Measurements from ENCODE around the gene ZNF432. TPM values are rescaled to one million over a fixed set of nuclear protein-coding genes. Genes with fewer than 3 reads are reported as not detected.

ZNF432 gene
- total RNA-seq: 10.9 and 11.1 TPM in 2 replicates

DNA sequence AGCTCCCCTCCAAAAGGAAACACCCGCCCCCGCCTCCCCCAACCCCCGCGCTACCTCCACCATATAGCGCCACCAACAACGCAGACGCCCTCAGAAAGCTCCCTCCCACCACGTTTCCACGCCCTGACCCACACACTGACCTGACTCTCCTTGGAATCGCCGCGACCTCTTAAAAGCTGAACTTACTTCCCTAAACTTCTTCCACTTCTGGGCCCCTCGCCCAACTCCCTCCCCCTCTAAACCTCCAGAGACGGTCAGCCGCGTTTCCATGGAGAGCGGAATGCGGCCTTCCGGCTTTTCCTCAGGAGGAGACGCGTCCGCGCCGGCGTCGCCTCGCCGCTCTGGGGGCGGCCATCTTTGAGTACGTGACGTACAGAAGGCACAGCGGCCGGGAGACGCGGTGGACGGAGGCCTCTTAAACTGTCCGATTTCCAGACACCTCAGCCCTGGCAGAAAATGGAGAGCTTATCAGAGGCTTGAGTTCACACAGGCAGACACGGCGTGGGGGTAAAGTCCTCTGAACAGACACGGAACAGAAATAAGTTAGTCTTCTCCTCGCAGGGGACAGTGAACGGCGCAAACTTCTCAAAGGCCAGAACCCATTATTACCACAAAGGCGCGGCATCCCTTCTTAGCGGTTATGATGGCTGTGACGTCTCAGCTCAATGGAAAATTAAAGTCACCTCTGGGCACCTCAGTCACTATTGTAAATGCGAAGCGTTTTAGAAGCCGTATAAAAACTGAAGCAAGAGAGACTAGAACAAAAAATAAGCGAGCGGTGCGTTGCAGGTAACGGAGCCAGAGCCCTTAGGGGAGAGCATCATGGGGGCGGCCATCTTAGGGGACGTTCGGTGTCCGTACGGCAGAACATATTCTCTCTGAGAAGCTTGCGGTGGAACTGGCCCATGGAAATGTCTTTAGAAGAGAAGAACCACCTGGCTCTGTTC, at the start of gene ZNF432:
Gene ZNF432 (minus strand): TSS at position 284 of the 947 bp plus-strand sequence. CDS start 1,970 bp downstream, outside the sequence.

GRCh38 chr19:52095172-52096014, 46.8 kb upstream of the ZNF432 start, which contains the start of gene ZNF841:
Gene ZNF841 (minus strand): TSS chr19:52095765. CDS start chr19:52084801, 10,964 bp downstream.

DNA sequence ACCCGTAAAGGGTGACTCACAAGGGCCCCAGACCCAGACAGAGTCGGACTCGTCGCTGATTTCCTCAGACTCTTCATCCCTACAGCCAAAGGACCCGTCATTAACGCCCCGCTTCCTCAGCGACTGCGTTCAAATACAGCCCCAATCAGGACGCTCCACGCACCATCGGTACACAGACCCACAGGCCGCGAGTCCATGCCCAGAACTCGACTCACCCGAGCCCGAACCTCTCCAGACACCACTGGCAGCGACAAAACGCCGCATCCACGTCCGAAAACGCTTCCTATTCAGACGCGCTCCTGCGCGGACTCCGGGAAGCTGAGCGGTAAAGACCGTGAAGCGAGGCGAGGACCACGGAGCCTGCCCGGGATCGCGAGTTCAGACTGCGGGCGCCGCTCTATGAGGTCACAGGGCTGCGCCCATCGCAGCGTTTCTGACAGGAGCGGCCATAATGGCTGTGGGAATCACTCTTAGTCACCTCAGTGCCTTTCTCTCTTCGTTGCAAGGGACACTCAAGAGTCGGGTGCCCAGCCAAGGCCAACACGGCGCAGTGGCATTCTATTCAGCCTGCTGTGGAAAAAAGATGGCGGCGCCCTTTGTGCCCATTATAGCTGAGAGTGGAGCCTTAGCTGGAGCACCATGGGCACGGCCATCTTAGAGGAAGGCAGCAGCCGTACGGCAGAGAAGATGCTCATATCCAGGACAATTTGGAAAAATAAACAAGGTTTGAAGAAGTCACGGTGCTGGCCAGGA, 20.4 kb downstream of the ZNF432 start, which contains the start of gene ZNF614:
Gene ZNF614 (minus strand): TSS at position 353 of the 753 bp plus-strand sequence. CDS start 2,634 bp downstream, outside the sequence.

GRCh38 chr19:52007806-52008557, 40.7 kb downstream of the ZNF432 start, which contains the start of gene ZNF615:
Gene ZNF615 (minus strand): TSS chr19:52008211. CDS start chr19:52003711, 4,500 bp downstream.

GRCh38 chr19:51986309-51987291, 62.0 kb downstream of the ZNF432 start, which contains the start of gene ZNF350:
Gene ZNF350 (minus strand): TSS chr19:51986840. CDS start chr19:51974360, 12,480 bp downstream.

Other genes starting within 250 kb of the ZNF432 start
- 5.2 and 6.8 TPM in 2 replicates for gene ZNF577, start 160.9 kb downstream of the ZNF432 start, total RNA-seq
- 7.2 and 7.8 TPM in 2 replicates for gene ZNF649, start 143.8 kb downstream of the ZNF432 start, total RNA-seq
- 7.1 and 11.1 TPM in 2 replicates for gene ZNF613, start 121.4 kb downstream of the ZNF432 start, total RNA-seq
- 14.1 and 14.5 TPM in 2 replicates for gene ZNF350, start 62.0 kb downstream of the ZNF432 start, total RNA-seq
- 11.8 and 12.1 TPM in 2 replicates for gene ZNF615, start 40.6 kb downstream of the ZNF432 start, total RNA-seq
- gene ZNF614, start 20.5 kb downstream of the ZNF432 start, total RNA-seq: 13.4 and 16.6 TPM in 2 replicates
- 38.1 and 41.0 TPM in 2 replicates for gene ZNF841, start 46.9 kb upstream of the ZNF432 start, total RNA-seq
- gene ZNF616, start 91.1 kb upstream of the ZNF432 start, total RNA-seq: 5.8 and 7.0 TPM in 2 replicates
- gene ZNF836, start 122.8 kb upstream of the ZNF432 start, total RNA-seq: 8.9 and 11.2 TPM in 2 replicates
- gene PPP2R1A, start 141.2 kb upstream of the ZNF432 start, total RNA-seq: 218 and 247 TPM in 2 replicates
- gene ZNF766, start 220.7 kb upstream of the ZNF432 start, total RNA-seq: 12.7 and 12.8 TPM in 2 replicates
- gene ZNF480, start 248.3 kb upstream of the ZNF432 start, total RNA-seq: 9.9 and 11.1 TPM in 2 replicates